Measurements from ENCODE around the gene COL18A1.

COL18A1 gene

GRCh38 chr21:45415188-45415942 is 10.4 kb downstream of the COL18A1 start:
- no peak for FAIRE-seq

GRCh38 chr21:45415943-45416611 is 11.1 kb downstream of the COL18A1 start:
- no peak for FAIRE-seq

- FAIRE-seq, result no peak
These were observed 11.7 kb downstream of the COL18A1 start for GRCh38 chr21:45416620-45417019.

- no peak for FAIRE-seq
These were observed 12.4 kb downstream of the COL18A1 start for GRCh38 chr21:45417256-45417950.

- FAIRE-seq, result no peak
These were observed 13.0 kb downstream of the COL18A1 start for GRCh38 chr21:45417951-45418300.

GRCh38 chr21:45418301-45419071 is 13.5 kb downstream of the COL18A1 start:
- no peak for FAIRE-seq

- no peak for FAIRE-seq
These were observed 14.2 kb downstream of the COL18A1 start for GRCh38 chr21:45419162-45419561.

GRCh38 chr21:45420061-45421041 is 15.4 kb downstream of the COL18A1 start:
- no peak for FAIRE-seq

- no peak for FAIRE-seq
These were observed 16.3 kb downstream of the COL18A1 start for GRCh38 chr21:45421071-45421845.

- FAIRE-seq, result no peak
These were observed 17.1 kb downstream of the COL18A1 start for GRCh38 chr21:45421846-45422775.

GRCh38 chr21:45423201-45423955 is 18.4 kb downstream of the COL18A1 start:
- no peak for FAIRE-seq

- FAIRE-seq, result no peak
These were observed 19.2 kb downstream of the COL18A1 start for GRCh38 chr21:45423968-45424853.

GRCh38 chr21:45424854-45425795 is 20.2 kb downstream of the COL18A1 start:
- no peak for FAIRE-seq

- FAIRE-seq, result no peak
These were observed 22.6 kb downstream of the COL18A1 start for GRCh38 chr21:45427331-45428271.

GRCh38 chr21:45428534-45428933 is 23.6 kb downstream of the COL18A1 start:
- no peak for FAIRE-seq
